HFFc6 (cell line): ENCODE results near the gene KRTAP4-4. TPM values are rescaled to one million over a fixed set of nuclear protein-coding genes. Genes with fewer than 3 reads are reported as not detected.
"Not testable (repeated sequence)": the region's sequence is repeated elsewhere in the genome, so short reads cannot be mapped to it uniquely, and the experiment has no call there.

Experiments used
- DNase-seq: peaks from one replicate; pipeline ENCODE4 v3.0.0-alpha.2; 2018
- H3K27ac Mint-ChIP-seq: 2 replicates; pipeline ENCODE4 v1.8.0; 2020; ENCODE audit warnings: mild to moderate bottlenecking, mixed read lengths
- H3K27me3 Mint-ChIP-seq: 2 replicates; pipeline ENCODE4 v1.8.0; 2021; ENCODE audit warnings: mild to moderate bottlenecking, moderate library complexity, mixed read lengths; ENCODE audit not compliant: insufficient read depth
- H3K36me3 Mint-ChIP-seq: 2 replicates; pipeline ENCODE4 v1.8.0; 2021; ENCODE audit warnings: low read depth, mixed read lengths
- H3K4me1 Mint-ChIP-seq: 2 replicates; pipeline ENCODE4 v1.8.0; 2020; ENCODE audit warnings: low read depth, mixed read lengths
- H3K4me3 Mint-ChIP-seq: 2 replicates; pipeline ENCODE4 v1.8.0; 2020; ENCODE audit warnings: mild to moderate bottlenecking, moderate library complexity, mixed read lengths
- H3K9me3 Mint-ChIP-seq: 2 replicates; pipeline ENCODE4 v1.8.0; 2020; ENCODE audit warnings: mild to moderate bottlenecking, mixed read lengths
- CTCF ChIP-seq: fragments of 200-600 bp; sonication (generic); IDR thresholded peaks from 2 replicates; pipeline ENCODE4 v1.5.0; 2021; ENCODE audit warnings: antibody characterized with exemption, mild to moderate bottlenecking
- total RNA-seq, 6 experiments: library from RNA; stranded (reverse); fragmentation: NEBNext Ultra II Directional; extraction: Animal tissue kit (Norgen Biotek cat#: 25700); gene quantifications; 2 replicates in 1 of 6; 3 replicates in 5 of 6; pipeline ENCODE4 v1.2.3, GENCODE V29; 2021

The KRTAP4-4 gene
- total RNA-seq, 6 experiments from 2014 or later: not detected

GRCh38 chr17:41153856-41154255 is 6.7 kb downstream of the KRTAP4-4 start:
- no peak overlapping the region for H3K4me3 Mint-ChIP-seq
- no peak for DNase-seq
- peaks cover 2% of the 10 kb centered on the region for H3K27me3 Mint-ChIP-seq
- H3K4me1 Mint-ChIP-seq: peaks cover 10% of the 10 kb centered on the region
- no peaks in the 10 kb centered on the region for H3K36me3 Mint-ChIP-seq
- no peak for TF ChIP-seq CTCF
- H3K27ac Mint-ChIP-seq: no peak overlapping the region
- H3K9me3 Mint-ChIP-seq: no peaks in the 10 kb centered on the region

GRCh38 chr17:41151525-41151924 is 9.0 kb downstream of the KRTAP4-4 start:
- peaks cover 12% of the 10 kb centered on the region for H3K4me1 Mint-ChIP-seq
- no peak for DNase-seq
- H3K36me3 Mint-ChIP-seq: no peaks in the 10 kb centered on the region

GRCh38 chr17:41150026-41150425 is 10.5 kb downstream of the KRTAP4-4 start:
- TF ChIP-seq CTCF: no peak
- DNase-seq: no peak
- Mint-ChIP-seq H3K36me3 (no peaks in the 10 kb centered on the region), H3K27ac (no peak overlapping the region), H3K27me3 (no peaks in the 10 kb centered on the region), H3K4me1 (peaks cover 7% of the 10 kb centered on the region), H3K4me3 (no peak overlapping the region), H3K9me3 (no peaks in the 10 kb centered on the region)

More at GRCh38 chr17:41151525-41151924, 9.0 kb downstream of the KRTAP4-4 start:
- Mint-ChIP-seq H3K27me3 (no peaks in the 10 kb centered on the region), H3K27ac (no peak overlapping the region), H3K9me3 (no peaks in the 10 kb centered on the region), H3K4me3 (no peak overlapping the region)
- TF ChIP-seq CTCF: no peak

GRCh38 chr17:41149652-41149985 is 10.9 kb downstream of the KRTAP4-4 start, which contains the start of gene KRTAP4-5:
Gene KRTAP4-5 (minus strand): TSS chr17:41149825. CDS start chr17:41149767, 58 bp downstream.
- H3K4me3 Mint-ChIP-seq: no peak within 1 kb of the TSS
- no peak for TF ChIP-seq CTCF
- DNase-seq: no peak
- H3K36me3 Mint-ChIP-seq: no peaks in the 10 kb centered on the region
- no peaks in the 10 kb centered on the region for H3K9me3 Mint-ChIP-seq
- no peaks in the 10 kb centered on the region for H3K27me3 Mint-ChIP-seq
- H3K27ac Mint-ChIP-seq: no peak within 1 kb of the TSS
- H3K4me1 Mint-ChIP-seq: peaks cover 7% of the 10 kb centered on the region

GRCh38 chr17:41148971-41149651 is 11.4 kb downstream of the KRTAP4-4 start:
- H3K36me3 Mint-ChIP-seq, H3K4me1 Mint-ChIP-seq, H3K9me3 Mint-ChIP-seq, H3K4me3 Mint-ChIP-seq, DNase-seq, H3K27me3 Mint-ChIP-seq, H3K27ac Mint-ChIP-seq: not testable (repeated sequence)

GRCh38 chr17:41147531-41148204 is 12.9 kb downstream of the KRTAP4-4 start:
- DNase-seq: no peak
- Mint-ChIP-seq H3K9me3 (peaks cover 16% of the 10 kb centered on the region), H3K4me1 (peaks cover 7% of the 10 kb centered on the region), H3K27me3 (no peaks in the 10 kb centered on the region), H3K27ac (no peak overlapping the region), H3K4me3 (no peak overlapping the region), H3K36me3 (peaks cover 15% of the 10 kb centered on the region)
- no peak for TF ChIP-seq CTCF
